Endothelial cell of hepatic sinusoid (primary cell): ENCODE results near the gene ZBTB40.

Experiments
- in situ Hi-C: cut with HindIII; loops from 2 replicates; pipeline ENCODE4 v1.10.0; 2017; ENCODE audit warnings: low sequenced_read_pairs

Gene ZBTB40

DNA sequence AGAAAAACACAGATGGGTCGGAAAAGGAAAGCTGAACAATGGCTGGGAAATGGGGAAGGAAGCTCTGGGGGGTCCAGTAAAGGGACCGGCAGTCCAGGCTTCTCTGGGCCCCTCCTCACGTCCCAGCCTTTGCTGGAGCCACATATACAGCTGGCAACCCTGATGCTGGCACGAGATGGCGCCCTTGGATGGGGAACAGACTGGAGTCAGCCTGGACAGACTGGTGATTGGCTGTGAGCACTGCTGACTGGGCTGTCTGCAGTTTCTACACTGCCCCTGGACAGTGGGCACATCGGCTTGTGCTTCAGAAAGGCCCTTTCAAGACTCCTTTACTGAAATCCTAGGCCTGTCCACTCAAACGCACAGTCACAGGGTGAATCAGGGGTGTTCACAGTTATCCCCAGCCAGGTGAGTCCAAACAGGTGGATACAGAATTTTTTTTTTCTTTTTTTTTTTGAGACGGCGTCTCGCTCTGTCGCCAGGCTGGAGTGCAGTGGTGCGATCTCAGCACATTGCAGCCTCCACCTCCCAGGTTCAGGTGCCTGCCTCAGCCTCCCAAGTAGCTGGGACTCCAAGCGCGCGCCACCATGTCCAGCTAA is 31.1 kb upstream of the ZBTB40 start:
- in situ Hi-C loops, result no loop called here

DNA sequence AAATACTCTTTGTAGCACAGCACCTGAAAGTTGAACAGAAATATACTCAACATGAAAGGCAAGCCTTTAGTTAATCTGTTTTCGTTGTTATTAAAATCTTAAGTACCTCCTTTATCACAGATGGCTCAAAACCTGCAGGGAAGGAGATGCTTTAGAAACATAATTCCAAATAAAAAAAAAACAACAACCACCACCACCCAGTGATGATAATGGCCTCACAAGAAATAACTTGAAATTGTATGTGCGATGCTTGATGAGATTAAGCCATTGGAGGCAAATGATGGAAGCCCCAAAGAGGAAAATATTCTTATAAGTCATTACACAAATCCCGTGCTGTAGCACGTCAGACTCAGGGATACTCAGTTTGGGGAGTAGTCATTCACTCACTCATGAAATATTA is 24.9 kb upstream of the ZBTB40 start:
- in situ Hi-C loops, result no loop called here

DNA sequence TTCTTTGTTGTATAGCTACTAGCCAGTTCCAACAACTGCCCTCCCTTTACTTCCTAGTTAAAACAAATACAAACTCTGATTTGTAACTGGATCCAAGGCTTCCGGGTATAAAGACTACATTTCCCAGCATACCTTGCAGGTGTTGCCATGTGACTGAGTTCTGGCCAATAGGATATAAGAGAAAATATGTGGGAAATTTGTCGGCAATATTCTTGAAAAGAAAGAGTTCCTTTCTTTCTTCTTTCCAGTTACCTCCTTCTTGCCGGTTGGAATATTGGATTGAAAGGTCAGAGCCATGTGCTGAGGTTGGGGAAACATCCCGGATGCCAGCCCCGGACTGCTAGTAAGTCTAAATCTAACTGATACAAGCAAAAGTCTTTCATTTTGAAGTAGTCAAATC is 23.0 kb upstream of the ZBTB40 start:
- in situ Hi-C loops, result no loop called here

DNA sequence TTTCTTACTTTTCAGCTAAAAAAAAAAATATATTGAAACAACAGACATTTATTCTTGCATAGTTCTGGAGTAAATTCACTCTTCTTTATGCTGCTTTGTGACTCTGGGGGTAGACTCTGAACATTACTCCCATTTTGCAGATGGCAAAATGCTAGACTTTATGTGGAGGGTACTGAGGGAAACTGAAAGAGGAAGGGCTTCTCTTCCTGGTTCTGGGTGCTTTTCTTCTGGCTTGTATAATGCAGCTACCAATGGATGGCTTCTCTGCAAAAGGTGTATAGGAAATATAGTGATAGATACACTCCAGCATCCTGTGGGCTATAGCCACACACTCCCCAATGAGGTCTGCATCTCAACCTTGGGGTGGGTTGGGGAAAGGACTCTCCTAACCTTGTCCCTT is 19.7 kb upstream of the ZBTB40 start:
- in situ Hi-C loops, result no loop called here

DNA sequence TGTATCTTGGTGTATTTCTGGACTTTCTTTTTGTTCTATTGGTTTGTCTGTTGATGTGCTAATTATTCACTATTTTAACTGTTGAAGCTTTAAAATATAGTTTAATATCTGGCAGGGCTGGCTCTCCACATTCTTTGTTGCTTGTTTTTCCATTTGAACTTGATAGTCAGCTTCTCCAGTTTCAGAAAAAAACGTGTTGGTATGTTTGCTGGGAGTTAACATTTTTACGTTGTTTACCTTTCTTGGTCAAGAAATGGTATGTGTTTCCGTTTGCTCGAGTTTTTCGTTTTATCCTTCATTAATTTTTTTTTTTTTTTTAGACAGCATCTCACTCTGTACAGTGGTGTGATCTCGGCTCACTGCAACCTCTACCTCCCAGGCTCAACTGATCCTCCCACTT is 16.9 kb upstream of the ZBTB40 start:
- in situ Hi-C loops, result no loop called here

DNA sequence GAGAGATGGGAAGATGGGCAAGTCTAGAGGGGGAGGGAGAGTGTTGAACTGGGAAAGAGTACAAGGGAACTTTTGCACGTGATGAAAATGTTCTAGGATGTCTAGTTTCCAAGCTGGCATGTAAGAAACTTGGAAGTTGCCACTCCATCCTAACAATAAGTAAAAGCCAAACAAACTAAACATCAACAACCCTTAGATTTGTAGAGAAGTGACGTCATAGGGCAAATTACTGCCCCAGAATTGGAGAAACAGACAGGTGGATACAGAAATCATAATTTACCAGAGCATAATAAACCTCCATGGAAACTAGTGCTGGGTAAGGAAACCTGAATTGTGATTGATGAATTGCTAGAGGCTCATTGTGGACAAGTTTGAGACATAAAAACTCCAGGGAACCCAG is 14.7 kb upstream of the ZBTB40 start:
- in situ Hi-C loops, result no loop called here

DNA sequence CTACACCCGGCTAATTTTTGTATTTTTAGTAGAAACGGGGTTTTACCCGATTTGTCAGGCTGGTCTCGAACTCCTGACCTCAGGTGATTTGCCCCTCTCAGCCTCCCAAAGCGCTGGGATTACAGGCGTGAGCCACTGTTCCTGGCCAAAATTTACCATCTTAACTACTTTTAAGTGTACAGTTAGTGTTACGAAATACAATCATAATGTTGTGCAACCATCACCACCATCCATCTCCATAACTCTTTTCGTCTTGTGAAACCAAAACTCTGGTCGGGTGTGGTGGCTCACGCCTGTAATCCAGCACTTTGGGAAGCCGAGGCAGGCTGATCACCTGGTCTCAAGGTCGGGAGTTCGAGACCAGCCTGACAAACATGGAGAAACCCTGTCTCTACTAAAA is 14.1 kb upstream of the ZBTB40 start:
- in situ Hi-C loops, result no loop called here

DNA sequence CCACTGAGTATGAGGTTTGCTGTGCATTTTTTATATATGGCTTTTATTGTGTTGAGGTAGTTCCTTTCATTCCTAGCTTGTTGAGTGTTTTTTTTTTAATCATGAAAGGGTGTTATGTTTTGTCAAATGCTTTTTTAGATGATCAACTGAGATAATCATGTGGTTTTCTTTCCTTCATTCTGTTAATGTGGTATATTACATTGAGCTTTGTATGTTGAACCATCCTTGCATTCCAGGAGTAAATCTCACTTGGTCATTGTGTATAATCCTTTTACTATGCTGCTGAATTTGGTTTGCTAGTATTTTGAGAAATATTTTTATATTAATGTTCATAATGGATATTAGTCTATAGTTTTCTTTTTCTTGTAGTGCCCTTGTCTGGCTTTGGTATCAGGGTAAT is 11.1 kb upstream of the ZBTB40 start:
- in situ Hi-C loops, result no loop called here

DNA sequence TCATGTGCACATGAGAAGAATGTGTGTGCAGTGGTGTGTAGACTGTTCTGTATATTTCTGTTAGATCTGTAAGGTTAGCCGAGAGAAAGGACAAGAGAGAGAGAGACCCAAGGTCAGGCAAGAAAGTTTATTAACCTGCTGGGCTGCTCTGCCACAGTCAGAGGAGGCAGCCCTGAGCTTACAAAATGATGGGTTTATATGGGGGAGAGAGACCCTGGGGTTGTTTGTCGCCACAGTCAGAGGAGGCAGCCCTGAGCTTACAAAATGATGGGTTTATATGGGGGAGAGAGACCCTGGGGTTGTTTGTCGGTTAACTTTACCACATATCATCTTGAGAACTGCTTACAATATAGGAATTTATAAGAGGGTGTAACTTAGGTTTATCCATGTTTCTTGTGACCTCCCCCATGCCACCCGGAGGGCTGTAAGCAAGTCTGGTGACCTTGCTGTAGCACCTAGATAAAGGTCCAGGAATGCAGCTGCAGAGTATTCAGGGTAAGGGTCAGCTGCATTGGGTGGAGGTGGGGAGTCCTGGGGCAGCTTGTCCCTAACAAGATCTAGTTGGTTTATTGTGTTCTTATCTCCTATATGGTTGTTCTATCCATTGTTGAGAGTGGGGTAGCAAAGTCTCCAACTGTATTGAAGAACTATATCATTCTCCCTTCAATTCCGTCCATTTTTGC is 9.3 kb upstream of the ZBTB40 start:
- in situ Hi-C loops, result no loop called here

DNA sequence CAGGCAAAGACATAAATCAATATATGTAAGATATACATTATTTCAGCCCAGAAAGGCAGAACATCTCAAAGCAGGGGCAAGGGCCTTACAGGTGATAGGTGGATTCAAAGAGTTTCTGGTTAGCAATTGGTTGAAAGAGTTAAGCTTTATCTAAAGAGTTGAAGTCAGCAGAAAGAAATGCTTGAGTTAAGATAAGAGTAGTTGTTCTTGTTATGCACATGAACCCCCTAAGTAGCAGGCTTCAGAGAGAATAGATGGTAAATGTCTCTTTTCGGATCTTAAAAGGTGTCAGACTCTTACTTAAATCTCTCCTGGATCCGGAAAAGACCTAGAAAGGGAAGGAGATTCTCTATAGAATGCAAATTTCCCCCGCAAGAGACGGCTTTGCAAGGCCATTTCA is 8.3 kb upstream of the ZBTB40 start:
- in situ Hi-C loops, result no loop called here

DNA sequence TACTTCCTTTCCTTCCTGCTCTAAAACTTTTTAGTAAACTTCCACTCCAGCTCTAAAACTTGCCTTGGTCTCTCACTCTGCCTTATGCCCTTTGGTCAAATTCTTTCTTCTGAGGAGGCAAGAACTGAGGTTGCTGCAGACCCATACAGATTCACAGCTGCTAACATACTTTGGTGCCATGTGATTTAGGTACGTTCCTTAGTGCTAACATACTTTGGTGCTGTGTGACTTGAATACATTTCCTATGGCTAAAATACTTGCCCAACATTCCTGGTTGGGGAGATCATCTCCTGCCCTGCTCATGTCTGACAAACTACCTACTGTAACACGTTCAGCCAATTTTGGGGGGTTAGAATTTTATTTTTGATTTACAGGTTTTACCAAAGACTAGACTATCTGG is 6.8 kb upstream of the ZBTB40 start:
- in situ Hi-C loops, result no loop called here

DNA sequence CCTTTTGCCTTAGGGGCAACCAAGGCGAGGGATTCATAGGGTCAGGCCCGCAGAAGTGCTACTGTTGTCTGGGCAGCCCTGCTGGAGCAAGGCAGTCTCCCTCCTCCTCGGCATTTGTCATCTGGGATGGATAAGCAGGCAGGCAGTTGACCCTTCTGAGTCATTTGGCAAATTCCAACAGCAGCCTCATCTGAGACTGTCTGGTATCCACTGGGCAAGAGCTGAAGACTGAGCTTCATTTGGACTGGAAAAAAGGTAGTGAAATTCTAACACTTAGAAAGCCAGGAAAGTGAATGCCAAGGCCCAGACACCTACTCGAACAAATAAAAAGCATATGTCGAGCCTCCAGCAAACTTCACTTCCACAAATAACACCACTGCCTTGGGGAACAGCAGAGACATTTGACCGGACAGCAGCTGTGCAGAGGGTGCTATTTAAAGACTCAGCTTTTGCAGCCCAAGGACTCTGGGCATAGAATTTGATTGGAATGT is 4.0 kb upstream of the ZBTB40 start:
- in situ Hi-C loops, result no loop called here

DNA sequence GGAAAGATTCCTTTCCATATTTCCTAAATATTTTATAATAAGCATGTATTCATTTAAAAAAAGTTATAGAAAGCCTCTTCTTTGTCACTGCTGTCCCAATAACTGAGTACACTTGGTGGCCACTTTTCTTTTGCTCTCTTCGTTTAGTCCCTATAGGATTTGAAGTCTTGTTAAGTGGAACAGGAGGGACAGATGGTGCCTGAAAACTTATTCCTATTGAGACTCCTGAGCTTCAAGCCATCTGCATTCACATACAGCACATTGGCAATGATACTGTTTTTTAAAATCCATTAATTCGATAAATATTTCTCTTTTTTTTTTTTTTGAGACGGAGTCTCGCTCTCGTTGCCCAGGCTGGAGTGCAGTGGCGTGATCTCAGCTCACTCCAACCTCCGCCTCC is 2.0 kb upstream of the ZBTB40 start:
- in situ Hi-C loops, result loop anchor here (5.0 kb wide), 1 partner anchor 72 kb away; no protein-coding TSS in a partner anchor

DNA sequence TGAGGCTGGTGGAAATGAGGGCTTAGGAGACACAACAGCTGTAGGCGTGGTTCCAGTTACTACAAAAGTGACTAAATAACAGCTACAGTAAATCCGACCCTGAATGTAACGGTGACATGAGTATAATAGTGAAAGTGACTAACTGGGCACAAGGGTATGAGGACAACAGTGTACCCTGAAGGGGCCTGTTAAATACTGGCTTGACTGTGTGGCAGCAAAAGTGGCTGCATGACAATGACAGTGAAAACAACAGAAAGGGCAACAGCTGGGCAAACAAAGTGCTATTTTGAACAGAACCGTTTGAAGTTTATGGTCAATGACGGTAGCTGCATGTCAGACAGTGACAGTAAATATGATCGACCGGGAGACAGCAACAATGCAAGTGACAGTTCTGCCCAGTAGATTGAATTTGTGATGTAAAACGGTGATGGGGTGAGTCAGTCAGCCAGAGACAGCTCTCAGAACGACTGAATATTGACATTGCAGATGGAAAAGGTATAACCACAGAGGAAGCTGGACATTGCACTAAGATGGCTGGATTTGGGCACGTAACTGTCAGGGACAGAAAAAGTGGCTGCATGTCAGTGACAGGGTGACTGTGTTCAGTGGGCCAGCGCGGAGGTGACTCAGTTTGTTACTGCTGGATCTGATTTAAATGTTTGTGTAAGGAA is 1.2 kb upstream of the ZBTB40 start:
- in situ Hi-C loops, result loop anchor here (5.0 kb wide), 1 partner anchor 73 kb away; no protein-coding TSS in a partner anchor

DNA sequence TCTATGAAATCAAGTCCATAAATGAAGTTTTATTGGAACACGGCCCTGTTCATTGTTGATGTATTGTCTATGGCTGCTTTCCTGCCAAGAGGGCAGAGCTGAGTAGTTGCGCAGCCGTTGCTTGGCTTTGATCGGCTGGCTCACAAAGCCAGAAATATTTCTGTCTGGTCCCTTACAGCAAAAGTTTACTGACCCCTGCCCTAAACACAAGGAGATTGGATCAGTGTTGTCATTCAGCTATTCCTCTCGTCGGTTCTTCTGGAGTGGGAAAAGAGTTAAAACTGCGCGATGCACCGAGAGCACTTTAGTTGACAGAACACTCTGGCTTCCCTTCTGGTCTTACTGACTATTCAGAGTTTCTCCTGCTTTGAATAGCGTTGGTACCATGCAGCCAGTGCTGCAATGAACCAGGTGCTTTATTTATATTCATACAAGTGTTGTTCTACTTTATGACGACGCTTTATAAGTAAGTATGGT is 868 bp downstream of the ZBTB40 start:
- in situ Hi-C loops, result loop anchor here (5.0 kb wide), 1 partner anchor 75 kb away; no protein-coding TSS in a partner anchor

DNA sequence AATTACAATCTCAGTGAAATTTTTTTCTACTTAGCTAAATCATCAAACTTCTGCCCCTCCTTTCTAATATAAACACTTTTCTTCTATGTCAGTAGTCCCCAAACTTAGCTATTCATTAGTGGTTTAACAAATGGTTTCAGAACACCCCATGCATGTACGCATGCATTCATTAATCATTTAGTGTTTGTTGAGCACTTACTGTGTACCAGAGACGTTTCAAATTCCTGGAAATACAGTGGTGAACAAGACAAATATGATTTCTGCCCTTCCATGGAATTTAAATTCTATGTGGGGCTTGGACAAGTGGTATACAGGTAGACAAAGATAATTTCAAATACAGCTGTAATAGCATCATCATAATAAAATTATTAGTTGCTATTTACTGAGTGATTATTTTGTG is 1.5 kb downstream of the ZBTB40 start:
- in situ Hi-C loops, result loop anchor here (5.0 kb wide), 1 partner anchor 76 kb away; no protein-coding TSS in a partner anchor

DNA sequence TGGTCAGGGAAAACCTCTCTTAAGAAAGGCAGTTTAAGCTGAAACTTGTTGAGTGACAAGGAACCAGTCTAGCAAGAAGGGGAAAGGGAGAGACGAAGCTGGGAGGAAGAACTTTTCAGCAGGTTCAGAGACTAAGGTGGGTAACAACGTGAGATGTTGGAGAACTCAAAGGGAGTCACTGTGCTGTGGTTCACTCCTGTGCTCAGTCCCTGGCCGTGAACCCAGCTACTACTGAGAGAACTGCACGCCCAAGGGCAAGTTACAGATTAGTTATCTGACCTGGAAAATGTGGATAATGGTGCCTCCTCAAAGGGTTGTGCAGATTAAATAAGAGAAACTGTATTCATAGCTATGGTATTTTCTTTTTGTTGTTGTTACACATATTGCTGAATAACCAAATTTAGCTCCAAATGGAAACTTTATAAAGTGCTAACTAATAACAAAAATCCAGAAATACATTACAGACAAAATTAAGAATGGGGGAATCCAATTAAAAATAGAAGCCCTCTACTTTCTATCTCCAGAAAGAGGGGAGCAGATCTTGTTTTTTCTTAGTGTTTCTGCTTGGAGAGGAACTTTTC is 2.9 kb downstream of the ZBTB40 start:
- in situ Hi-C loops, result loop anchor here (5.0 kb wide), 1 partner anchor 77 kb away; no protein-coding TSS in a partner anchor

DNA sequence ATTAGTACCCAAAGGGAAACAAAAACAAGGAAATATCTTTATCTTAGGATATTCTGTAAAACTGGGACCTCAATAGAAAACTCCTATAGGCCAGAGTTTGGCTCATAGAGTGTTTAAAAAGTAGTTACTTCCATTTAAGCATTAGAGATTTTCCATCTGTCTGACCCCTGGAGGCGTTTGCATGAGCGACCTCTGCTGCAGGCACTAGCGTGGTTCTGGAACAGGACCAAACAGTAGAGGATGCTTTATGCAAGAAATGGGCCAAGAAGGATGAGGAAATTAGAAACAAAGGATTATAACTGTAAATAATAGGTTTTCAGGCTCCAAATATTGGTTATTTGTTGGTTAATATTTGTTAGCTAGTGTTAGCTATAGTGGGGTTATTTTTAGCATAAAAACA is 5.7 kb downstream of the ZBTB40 start:
- in situ Hi-C loops, result no loop called here

DNA sequence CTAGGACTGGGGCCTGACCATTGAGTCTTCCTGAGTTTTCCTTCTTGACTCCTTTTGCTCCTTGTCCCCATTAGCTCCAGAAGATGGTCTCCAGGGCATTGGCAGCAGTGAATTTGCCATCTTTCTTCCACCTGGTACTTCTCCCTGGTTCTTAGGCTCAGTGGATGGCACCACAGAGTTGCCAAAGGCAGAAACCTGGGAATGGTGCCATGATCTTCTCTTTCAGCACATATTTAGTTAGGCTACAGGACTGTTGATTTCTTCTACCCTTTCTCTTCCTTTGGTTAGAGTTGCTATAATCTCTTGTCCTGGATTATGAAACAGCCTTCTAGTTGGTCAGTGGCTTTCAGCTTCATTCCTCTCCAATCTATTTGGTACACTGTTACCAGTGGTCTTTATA is 6.2 kb downstream of the ZBTB40 start:
- in situ Hi-C loops, result no loop called here

DNA sequence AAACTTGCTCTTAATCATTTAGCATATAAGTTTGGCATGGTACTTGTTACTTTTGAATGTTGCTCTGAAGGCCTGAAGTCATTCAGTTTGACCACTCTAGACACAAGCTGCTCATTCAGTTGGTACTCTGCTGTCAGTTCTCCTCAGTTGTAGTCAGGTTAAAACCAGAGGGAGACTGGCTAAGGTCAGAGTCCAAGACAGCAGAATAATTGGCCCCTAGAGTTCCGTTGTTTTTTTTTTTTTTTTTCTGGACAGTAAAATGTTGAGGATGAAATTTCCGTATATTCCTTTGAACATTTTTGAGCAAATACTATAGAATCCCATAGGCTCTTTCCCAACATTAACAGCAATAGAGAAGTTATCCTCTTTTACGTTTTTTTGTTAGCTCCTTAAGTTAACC is 9.4 kb downstream of the ZBTB40 start:
- in situ Hi-C loops, result no loop called here
